Loucy (cell line): Measurements from ENCODE around the gene ZNF564.

Source experiments
- H2AFZ ChIP-seq: fragments of 200-600 bp; sonication (generic); 2 replicates; pipeline ENCODE4 v1.6.0; 2016; ENCODE audit warnings: antibody characterized with exemption, mild to moderate bottlenecking, low read length, moderate library complexity
- H3F3A ChIP-seq: fragments of 200-600 bp; 2 replicates; pipeline ENCODE4 v1.6.0; 2016; ENCODE audit warnings: antibody characterized with exemption, low read depth, mild to moderate bottlenecking
- H3K27me3 ChIP-seq: fragments of 200-600 bp; sonication (generic); 2 replicates; pipeline ENCODE4 v1.6.1; 2014; ENCODE audit warnings: low read length, mild to moderate bottlenecking; ENCODE audit not compliant: insufficient read depth, poor library complexity, severe bottlenecking
- H3K36me3 ChIP-seq: fragments of 200-600 bp; sonication (generic); 2 replicates; pipeline ENCODE4 v1.6.1; 2016; ENCODE audit warnings: low read length; ENCODE audit not compliant: insufficient read depth
- H3K4me1 ChIP-seq: fragments of 200-600 bp; sonication (generic); 2 replicates; pipeline ENCODE4 v1.5.1; 2014; ENCODE audit warnings: low read length, mild to moderate bottlenecking; ENCODE audit not compliant: insufficient read depth, poor library complexity, severe bottlenecking
- H3K4me2 ChIP-seq: fragments of 200-600 bp; sonication (generic); 2 replicates; pipeline ENCODE4 v1.6.0; 2014; ENCODE audit warnings: antibody characterized with exemption, low read length, low read depth, mild to moderate bottlenecking; ENCODE audit not compliant: poor library complexity, severe bottlenecking
- H3K4me3 ChIP-seq: fragments of 200-600 bp; sonication (generic); 2 replicates; pipeline ENCODE4 v1.5.1; 2014; ENCODE audit warnings: low read length, mild to moderate bottlenecking, mixed read lengths; ENCODE audit not compliant: poor library complexity, severe bottlenecking
- H3K79me2 ChIP-seq: fragments of 200-600 bp; sonication (generic); 2 replicates; pipeline ENCODE4 v1.6.1; 2014; ENCODE audit warnings: low read length; ENCODE audit not compliant: insufficient read depth
- H3K9ac ChIP-seq: fragments of 200-600 bp; sonication (generic); 2 replicates; pipeline ENCODE4 v1.6.0; 2014; ENCODE audit warnings: mild to moderate bottlenecking, low read depth, low read length, moderate library complexity; ENCODE audit not compliant: poor library complexity, severe bottlenecking
- H3K9me2 ChIP-seq: fragments of 200-600 bp; sonication (generic); replicated peaks from 2 replicates; pipeline ENCODE4 v1.6.1; 2016; ENCODE audit warnings: low read depth, low read length, mixed read lengths
- H3K9me3 ChIP-seq: fragments of 200-600 bp; sonication (generic); 2 replicates; pipeline ENCODE4 v1.6.1; 2014; ENCODE audit warnings: mild to moderate bottlenecking, antibody characterized with exemption, low read length, low read depth; ENCODE audit not compliant: insufficient read depth
- H4K20me1 ChIP-seq: fragments of 200-600 bp; sonication (generic); 2 replicates; pipeline ENCODE4 v1.6.0; 2014; ENCODE audit warnings: antibody characterized with exemption, low read length, mild to moderate bottlenecking; ENCODE audit not compliant: insufficient read depth, poor library complexity, severe bottlenecking
- EZH2phosphoT487 ChIP-seq: fragments of 200-600 bp; IDR thresholded peaks from 2 replicates; pipeline ENCODE4 v1.6.1; 2018; ENCODE audit warnings: antibody characterized with exemption, mild to moderate bottlenecking, moderate library complexity, borderline replicate concordance
- TF ChIP-seq, protein P1 (sequence below): fragments of 200-600 bp; sonication (generic); conservative IDR thresholded peaks from 2 replicates; pipeline ENCODE4 v1.5.1; 2014; ENCODE audit warnings: mild to moderate bottlenecking, antibody characterized with exemption, low read length

Gene ZNF564

DNA sequence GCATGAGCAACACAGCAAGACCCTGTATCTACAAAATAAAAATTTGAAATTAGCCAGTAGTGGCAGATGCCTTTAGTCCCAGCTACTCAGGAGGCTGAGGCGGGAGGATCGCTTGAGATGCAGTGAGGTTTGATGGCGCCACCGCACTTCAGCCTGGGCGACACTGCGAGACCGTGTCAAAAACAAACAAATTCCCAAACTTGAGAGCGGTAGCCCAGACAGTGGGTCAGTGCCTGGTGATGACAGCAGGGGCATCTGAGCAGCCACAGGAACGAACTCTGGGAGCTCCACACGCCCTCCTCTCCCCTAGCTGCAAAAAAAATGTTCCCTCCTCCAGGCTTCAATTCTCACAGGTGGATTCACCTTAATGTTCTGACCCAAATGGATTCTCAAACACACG, 45.2 kb upstream of the ZNF564 start:
- H3K9me2 ChIP-seq = no peaks in the 10 kb centered on the region
- H3K9me3 ChIP-seq = no peaks in the 10 kb centered on the region
- no peaks in the 10 kb centered on the region for H3K27me3 ChIP-seq
- no peaks in the 10 kb centered on the region for H3F3A ChIP-seq
- no peak overlapping the region for H3K9ac ChIP-seq
- H3K36me3 ChIP-seq = peaks cover 4% of the 10 kb centered on the region; the same call in 1 of the 2 replicates
- no peaks in the 10 kb centered on the region for H3K79me2 ChIP-seq
- H2AFZ ChIP-seq = no peak overlapping the region
- H3K4me3 ChIP-seq = no peak overlapping the region
- H3K4me1 ChIP-seq = no peaks in the 10 kb centered on the region
- TF ChIP-seq, protein P1, sequence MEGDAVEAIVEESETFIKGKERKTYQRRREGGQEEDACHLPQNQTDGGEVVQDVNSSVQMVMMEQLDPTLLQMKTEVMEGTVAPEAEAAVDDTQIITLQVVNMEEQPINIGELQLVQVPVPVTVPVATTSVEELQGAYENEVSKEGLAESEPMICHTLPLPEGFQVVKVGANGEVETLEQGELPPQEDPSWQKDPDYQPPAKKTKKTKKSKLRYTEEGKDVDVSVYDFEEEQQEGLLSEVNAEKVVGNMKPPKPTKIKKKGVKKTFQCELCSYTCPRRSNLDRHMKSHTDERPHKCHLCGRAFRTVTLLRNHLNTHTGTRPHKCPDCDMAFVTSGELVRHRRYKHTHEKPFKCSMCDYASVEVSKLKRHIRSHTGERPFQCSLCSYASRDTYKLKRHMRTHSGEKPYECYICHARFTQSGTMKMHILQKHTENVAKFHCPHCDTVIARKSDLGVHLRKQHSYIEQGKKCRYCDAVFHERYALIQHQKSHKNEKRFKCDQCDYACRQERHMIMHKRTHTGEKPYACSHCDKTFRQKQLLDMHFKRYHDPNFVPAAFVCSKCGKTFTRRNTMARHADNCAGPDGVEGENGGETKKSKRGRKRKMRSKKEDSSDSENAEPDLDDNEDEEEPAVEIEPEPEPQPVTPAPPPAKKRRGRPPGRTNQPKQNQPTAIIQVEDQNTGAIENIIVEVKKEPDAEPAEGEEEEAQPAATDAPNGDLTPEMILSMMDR = no peak
- TF ChIP-seq EZH2phosphoT487 = no peak
- no peak overlapping the region for H3K4me2 ChIP-seq
- H4K20me1 ChIP-seq = no peaks in the 10 kb centered on the region

DNA sequence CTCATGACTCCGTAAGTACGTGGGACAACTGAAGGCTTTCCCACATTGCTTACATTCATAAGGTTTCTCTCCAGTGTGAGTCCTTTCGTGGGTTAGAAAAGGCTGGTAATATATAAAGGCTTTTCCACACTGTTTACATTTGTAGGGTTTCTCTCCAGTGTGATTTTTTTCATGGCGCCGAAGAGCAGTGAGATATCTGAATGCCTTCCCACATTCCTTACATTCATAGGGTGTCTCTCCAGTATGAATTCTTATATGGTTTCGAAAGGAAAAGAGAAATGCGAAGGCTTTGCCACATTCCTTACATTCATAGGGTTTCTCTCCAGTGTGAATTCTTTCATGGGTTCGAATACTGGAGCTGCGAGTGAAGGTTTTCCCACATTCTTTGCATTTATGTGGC, 29.8 kb upstream of the ZNF564 start:
- no peak for TF ChIP-seq EZH2phosphoT487
- TF ChIP-seq, protein P1 = no peak
- no peaks in the 10 kb centered on the region for H3K27me3 ChIP-seq
- no peak overlapping the region for H3K4me2 ChIP-seq
- H3K79me2 ChIP-seq = no peaks in the 10 kb centered on the region
- no peaks in the 10 kb centered on the region for H3K9me3 ChIP-seq
- H4K20me1 ChIP-seq = no peaks in the 10 kb centered on the region
- H3F3A ChIP-seq = no peaks in the 10 kb centered on the region
- H3K9me2 ChIP-seq = no peaks in the 10 kb centered on the region
- H3K9ac ChIP-seq = no peak overlapping the region
- H2AFZ ChIP-seq = no peak overlapping the region
- H3K4me3 ChIP-seq = no peak overlapping the region
- no peaks in the 10 kb centered on the region for H3K4me1 ChIP-seq
- peaks cover 44% of the 10 kb centered on the region for H3K36me3 ChIP-seq

DNA sequence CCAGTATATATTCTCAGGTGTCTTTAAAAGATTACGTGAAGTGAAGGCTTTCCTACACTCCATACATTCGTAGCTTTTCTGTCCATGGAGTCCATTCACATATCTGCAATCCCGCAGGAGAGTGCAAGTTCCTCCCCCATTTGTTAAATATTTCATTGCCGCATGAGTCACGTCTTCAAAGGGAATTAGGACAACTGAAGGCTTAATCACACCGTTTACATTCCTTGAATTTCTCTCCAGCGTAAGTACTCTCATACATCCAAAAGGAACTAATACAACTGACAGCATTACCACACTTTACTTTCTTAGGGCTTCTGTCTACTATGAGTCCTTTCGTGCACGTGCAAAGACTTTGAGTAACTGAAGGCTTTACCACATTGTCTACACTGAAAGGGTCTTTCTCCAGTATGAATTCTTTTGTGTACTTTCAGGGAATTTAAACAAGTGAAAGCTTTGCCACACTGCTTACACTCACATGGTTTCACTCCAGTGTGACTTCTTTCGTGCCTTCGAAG, 29.0 kb upstream of the ZNF564 start:
- H3K36me3 ChIP-seq = peaks cover 44% of the 10 kb centered on the region
- no peak overlapping the region for H3K4me2 ChIP-seq
- H3K9ac ChIP-seq = no peak overlapping the region
- H3K9me2 ChIP-seq = no peaks in the 10 kb centered on the region
- H3K79me2 ChIP-seq = no peaks in the 10 kb centered on the region
- TF ChIP-seq, protein P1 = no peak
- no peak for TF ChIP-seq EZH2phosphoT487
- no peaks in the 10 kb centered on the region for H3K9me3 ChIP-seq
- no peaks in the 10 kb centered on the region for H3K27me3 ChIP-seq
- H3F3A ChIP-seq = no peaks in the 10 kb centered on the region
- H3K4me3 ChIP-seq = no peak overlapping the region
- H4K20me1 ChIP-seq = no peaks in the 10 kb centered on the region
- no peak overlapping the region for H2AFZ ChIP-seq
- no peaks in the 10 kb centered on the region for H3K4me1 ChIP-seq
